GM12874 (cell line): ENCODE results near the gene GMPPB.

Source experiments
- CTCF ChIP-seq: IDR thresholded peaks from 2 replicates; pipeline ENCODE4 v1.5.1; 2011; ENCODE audit warnings: low read depth, mild to moderate bottlenecking, control low read depth, low read length, moderate library complexity; ENCODE audit not compliant: insufficient read depth

Gene GMPPB

DNA sequence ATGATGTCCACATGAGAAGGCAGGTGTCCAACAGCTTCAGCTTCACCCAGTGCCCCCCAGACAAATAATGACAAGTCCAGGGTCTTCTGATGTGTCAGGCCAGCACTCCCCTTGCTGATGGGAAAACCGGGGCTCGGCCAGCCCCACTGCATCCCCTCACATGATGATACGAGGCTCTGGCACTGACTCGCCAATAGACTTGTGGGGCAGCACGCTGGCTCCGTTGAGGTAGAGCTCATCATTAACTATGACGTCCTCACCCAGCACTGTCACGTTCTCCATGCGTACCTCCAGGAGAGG, 2.2 kb downstream of the GMPPB start:
- no peak for TF ChIP-seq CTCF

- no peak for TF ChIP-seq CTCF
These were observed 2.7 kb downstream of the GMPPB start for GRCh38 chr3:49720855-49721595.

GRCh38 chr3:49719214-49719884, 4.4 kb downstream of the GMPPB start, which contains the start of gene AMIGO3:
Gene AMIGO3, minus strand, starts transcription at chr3:49719684. Its CDS starts 219 bp downstream, at chr3:49719465.
- peak; percentile 87 for TF ChIP-seq CTCF

- TF ChIP-seq CTCF: no peak
These were observed 4.9 kb downstream of the GMPPB start for GRCh38 chr3:49718858-49719213.

- no peak for TF ChIP-seq CTCF
These were observed 5.5 kb downstream of the GMPPB start for GRCh38 chr3:49717959-49718857.

DNA sequence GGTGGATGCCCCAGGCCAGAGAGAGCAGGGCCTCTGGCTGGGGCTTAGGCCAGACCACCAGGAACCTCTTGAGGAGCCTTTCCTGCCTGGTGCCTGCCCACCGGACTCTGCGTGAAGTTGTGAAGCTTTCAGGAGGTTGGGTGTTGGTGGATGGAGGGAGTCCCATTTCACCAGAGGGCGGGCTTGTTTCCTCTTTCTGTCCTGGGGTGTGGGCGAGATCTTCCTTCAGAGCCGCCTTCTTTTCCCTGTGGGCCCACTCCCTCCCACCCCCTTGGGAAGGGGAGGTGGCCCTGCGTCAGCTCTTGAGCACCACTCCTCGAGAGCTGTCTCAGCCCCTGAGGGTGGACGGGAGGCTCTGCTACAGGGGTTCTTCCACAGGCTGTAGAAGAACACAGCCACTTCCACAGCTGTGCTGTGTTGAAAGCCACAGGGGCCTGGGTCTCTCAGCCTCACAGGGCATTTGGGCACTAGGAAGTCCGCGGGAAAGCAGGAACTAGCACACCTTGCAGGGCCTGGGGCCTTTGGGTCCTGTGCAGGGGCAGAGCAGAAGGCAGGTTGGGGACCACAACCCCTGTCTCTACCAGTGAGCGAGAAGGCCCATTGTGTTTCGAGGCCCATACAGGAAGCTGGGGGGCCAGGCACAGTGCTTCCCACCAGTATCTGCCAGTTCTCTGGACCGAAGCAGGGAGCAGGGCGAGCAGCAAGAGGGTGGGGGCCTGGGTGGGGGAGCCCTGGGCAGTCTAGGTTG, 6.4 kb downstream of the GMPPB start:
- TF ChIP-seq CTCF: no peak
